ENCODE data around the gene KLF3. TPM values are rescaled to one million over a fixed set of nuclear protein-coding genes. Genes with fewer than 3 reads are reported as not detected.

Gene KLF3
- total RNA-seq, 1 donor from 2014 or later = 42.4 TPM

DNA sequence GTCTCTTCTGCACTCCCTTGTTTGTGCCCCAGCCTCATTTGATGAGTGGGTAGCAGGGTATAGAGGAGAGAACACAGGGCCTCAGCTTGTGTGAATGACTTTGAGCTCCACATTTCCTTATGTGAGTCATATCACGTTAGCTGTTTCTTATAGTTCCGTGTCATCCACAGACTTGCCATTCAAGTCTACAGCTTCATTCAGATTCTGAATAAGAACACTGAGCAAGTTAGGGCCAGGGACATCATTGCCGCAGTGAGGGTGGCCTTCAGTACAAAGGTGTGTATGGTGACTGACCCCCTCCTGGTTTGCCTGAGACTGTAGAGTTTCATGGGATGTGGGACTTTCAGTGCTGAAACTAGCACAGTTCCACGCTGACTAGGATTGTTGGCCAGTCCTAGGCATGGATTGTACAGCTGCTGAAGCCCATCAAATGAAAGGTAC lies 23.6 kb downstream of the KLF3 start:
- Mint-ChIP-seq H3K27me3 (ENCODE audit: unreplicated experiment) (no peaks in the 10 kb centered on the region), H3K4me3 (ENCODE audit: unreplicated experiment) (no peak overlapping the region), H3K9me3 (ENCODE audit: unreplicated experiment) (no peaks in the 10 kb centered on the region), H3K4me1 (ENCODE audit: unreplicated experiment) (peaks cover 46% of the 10 kb centered on the region), H3K27ac (ENCODE audit: unreplicated experiment) (no peak overlapping the region), H3K36me3 (ENCODE audit: unreplicated experiment) (peaks cover 55% of the 10 kb centered on the region)
- TF ChIP-seq, protein P1, sequence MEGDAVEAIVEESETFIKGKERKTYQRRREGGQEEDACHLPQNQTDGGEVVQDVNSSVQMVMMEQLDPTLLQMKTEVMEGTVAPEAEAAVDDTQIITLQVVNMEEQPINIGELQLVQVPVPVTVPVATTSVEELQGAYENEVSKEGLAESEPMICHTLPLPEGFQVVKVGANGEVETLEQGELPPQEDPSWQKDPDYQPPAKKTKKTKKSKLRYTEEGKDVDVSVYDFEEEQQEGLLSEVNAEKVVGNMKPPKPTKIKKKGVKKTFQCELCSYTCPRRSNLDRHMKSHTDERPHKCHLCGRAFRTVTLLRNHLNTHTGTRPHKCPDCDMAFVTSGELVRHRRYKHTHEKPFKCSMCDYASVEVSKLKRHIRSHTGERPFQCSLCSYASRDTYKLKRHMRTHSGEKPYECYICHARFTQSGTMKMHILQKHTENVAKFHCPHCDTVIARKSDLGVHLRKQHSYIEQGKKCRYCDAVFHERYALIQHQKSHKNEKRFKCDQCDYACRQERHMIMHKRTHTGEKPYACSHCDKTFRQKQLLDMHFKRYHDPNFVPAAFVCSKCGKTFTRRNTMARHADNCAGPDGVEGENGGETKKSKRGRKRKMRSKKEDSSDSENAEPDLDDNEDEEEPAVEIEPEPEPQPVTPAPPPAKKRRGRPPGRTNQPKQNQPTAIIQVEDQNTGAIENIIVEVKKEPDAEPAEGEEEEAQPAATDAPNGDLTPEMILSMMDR (IDR thresholded peaks at IDR 0.05) = no peak
- DNase-seq (ENCODE audit: extremely low spot score, unreplicated experiment) = no peak

DNA sequence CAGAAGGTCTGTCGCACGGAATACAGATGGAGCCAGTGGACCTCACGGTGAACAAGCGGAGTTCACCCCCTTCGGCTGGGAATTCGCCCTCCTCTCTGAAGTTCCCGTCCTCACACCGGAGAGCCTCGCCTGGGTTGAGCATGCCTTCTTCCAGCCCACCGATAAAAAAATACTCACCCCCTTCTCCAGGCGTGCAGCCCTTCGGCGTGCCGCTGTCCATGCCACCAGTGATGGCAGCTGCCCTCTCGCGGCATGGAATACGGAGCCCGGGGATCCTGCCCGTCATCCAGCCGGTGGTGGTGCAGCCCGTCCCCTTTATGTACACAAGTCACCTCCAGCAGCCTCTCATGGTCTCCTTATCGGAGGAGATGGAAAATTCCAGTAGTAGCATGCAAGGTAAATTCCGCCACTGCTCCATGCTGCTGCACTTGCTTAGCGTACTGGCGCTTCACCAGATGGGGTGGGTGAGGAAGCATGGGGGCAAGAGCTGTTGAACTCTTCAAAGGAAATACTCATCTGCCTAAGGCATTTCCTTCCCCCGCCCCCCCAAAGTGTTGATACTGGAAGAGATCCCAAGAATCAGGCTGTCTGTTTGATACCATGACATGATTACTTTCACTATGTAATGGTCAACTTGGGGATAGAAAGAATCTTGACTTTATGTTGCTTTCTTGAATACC lies 24.8 kb downstream of the KLF3 start:
- DNase-seq (ENCODE audit: extremely low spot score, unreplicated experiment) = no peak
- H3K27ac Mint-ChIP-seq (ENCODE audit: unreplicated experiment) = peak overlapping the region; percentile 23
- H3K36me3 Mint-ChIP-seq (ENCODE audit: unreplicated experiment) = peaks cover 52% of the 10 kb centered on the region
- no peaks in the 10 kb centered on the region for H3K27me3 Mint-ChIP-seq (ENCODE audit: unreplicated experiment)
- TF ChIP-seq, protein P1 (IDR thresholded peaks at IDR 0.05) = no peak
- H3K4me3 Mint-ChIP-seq (ENCODE audit: unreplicated experiment) = no peak overlapping the region
- H3K9me3 Mint-ChIP-seq (ENCODE audit: unreplicated experiment) = no peaks in the 10 kb centered on the region
- H3K4me1 Mint-ChIP-seq (ENCODE audit: unreplicated experiment) = peaks cover 41% of the 10 kb centered on the region

DNA sequence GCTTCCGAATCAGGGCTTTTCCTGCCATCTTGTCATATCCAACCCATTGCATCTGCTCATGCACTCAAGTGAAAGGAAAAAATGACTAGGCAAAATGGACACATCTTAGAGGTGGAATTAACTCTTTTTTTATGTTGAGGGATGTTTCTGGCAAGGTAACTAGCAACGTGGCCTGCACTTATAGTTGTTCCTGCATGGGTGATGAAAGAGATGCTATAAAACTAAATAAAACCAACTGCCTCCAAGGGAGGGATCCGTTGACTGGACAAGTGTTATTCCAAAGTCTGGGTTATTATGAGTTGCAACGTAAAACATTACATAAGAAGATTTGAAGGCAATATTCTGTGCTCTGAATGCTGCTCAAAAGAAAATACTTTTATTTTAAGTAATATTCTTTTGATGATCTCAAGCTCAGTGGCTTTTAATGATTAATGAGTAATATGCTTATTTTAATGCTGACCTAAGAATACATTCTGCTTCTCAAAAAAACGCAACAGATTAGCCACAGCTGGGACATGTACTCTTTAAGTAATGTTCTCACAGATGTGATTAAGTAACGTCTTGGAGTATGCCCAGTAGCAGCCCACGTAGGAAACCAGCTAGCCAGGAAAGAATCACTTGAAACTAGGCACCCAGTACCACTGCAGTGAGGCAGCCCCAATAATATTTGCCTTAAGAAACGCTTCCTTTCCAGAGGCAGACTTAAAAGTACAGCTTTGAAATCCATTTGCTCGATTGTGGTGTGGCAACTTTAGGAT lies 27.4 kb downstream of the KLF3 start:
- DNase-seq (ENCODE audit: extremely low spot score, unreplicated experiment) = no peak
- peaks cover 28% of the 10 kb centered on the region for H3K4me1 Mint-ChIP-seq (ENCODE audit: unreplicated experiment)
- no peak overlapping the region for H3K27ac Mint-ChIP-seq (ENCODE audit: unreplicated experiment)
- no peak overlapping the region for H3K4me3 Mint-ChIP-seq (ENCODE audit: unreplicated experiment)
- H3K9me3 Mint-ChIP-seq (ENCODE audit: unreplicated experiment) = no peaks in the 10 kb centered on the region
- TF ChIP-seq, protein P1 (IDR thresholded peaks at IDR 0.05) = no peak
- peaks cover 73% of the 10 kb centered on the region for H3K36me3 Mint-ChIP-seq (ENCODE audit: unreplicated experiment)
- no peaks in the 10 kb centered on the region for H3K27me3 Mint-ChIP-seq (ENCODE audit: unreplicated experiment)

DNA sequence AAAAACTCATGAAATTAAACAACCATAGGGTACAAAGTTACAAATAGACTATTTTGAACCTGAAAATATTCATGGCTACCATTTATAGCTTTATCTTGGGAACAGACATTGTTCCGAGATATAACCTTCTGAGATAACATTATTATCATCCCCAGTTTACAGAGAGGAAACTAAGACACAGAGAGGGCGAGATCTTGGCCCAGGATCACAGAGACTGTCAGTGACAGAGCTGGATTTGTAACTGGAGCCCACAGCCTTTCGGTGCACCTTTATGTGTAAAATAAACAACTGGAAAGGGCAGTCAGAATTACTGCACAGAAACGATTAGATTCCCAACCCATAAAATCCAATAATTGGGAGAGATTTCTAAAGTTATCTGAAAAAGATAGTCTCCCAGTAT lies 28.4 kb downstream of the KLF3 start:
- H3K36me3 Mint-ChIP-seq (ENCODE audit: unreplicated experiment) = peaks cover 81% of the 10 kb centered on the region

DNA sequence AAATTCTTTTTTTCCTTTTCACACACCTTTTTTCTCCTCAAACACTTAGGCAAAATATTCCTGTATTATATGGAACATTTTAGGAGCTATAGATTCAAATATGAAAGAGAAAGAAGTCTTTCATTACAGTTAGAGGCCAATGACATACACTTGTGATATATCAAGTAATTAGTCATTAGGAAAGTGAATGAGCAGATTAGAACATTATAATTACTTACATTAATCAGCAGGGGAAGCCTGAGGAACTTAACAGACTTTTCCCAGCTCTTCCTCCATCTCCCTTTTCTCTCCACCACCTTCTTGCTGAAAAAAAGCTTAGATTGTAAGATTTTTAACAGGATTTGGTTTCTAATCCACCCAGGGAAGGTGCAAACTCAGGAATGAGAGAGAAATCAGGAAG lies 29.6 kb downstream of the KLF3 start:
- Mint-ChIP-seq H3K27ac (ENCODE audit: unreplicated experiment) (no peak overlapping the region), H3K4me3 (ENCODE audit: unreplicated experiment) (no peak overlapping the region), H3K36me3 (ENCODE audit: unreplicated experiment) (peaks cover 86% of the 10 kb centered on the region), H3K27me3 (ENCODE audit: unreplicated experiment) (no peaks in the 10 kb centered on the region), H3K9me3 (ENCODE audit: unreplicated experiment) (no peaks in the 10 kb centered on the region), H3K4me1 (ENCODE audit: unreplicated experiment) (peaks cover 14% of the 10 kb centered on the region)
- DNase-seq (ENCODE audit: extremely low spot score, unreplicated experiment) = no peak
- TF ChIP-seq, protein P1 (IDR thresholded peaks at IDR 0.05) = no peak

More for the DNA sequence above, 28.4 kb downstream of the KLF3 start:
- Mint-ChIP-seq H3K9me3 (ENCODE audit: unreplicated experiment) (no peaks in the 10 kb centered on the region), H3K27ac (ENCODE audit: unreplicated experiment) (peak overlapping the region; percentile 3), H3K4me1 (ENCODE audit: unreplicated experiment) (peaks cover 18% of the 10 kb centered on the region), H3K4me3 (ENCODE audit: unreplicated experiment) (no peak overlapping the region), H3K27me3 (ENCODE audit: unreplicated experiment) (no peaks in the 10 kb centered on the region)
- TF ChIP-seq, protein P1 (IDR thresholded peaks at IDR 0.05) = no peak
- no peak for DNase-seq (ENCODE audit: extremely low spot score, unreplicated experiment)
